AG09309 (cell line): ENCODE results near the gene FUZ.

Experiments
- DNase-seq: peaks from one replicate; pipeline ENCODE4 v3.0.0-alpha.2; 2010; ENCODE audit warnings: low read depth
- H3K4me3 ChIP-seq: 2 replicates; pipeline ENCODE4 v1.5.1; 2011; ENCODE audit warnings: mild to moderate bottlenecking, low read depth, low read length, moderate library complexity; ENCODE audit not compliant: control insufficient read depth
- TF ChIP-seq, protein P1 (sequence below): IDR thresholded peaks from 2 replicates; pipeline ENCODE4 v1.5.1; 2011; ENCODE audit warnings: mild to moderate bottlenecking, low read depth, low read length, inconsistent platforms; ENCODE audit not compliant: insufficient read depth, control insufficient read depth; ENCODE audit errors: missing control alignments

The FUZ gene

DNA sequence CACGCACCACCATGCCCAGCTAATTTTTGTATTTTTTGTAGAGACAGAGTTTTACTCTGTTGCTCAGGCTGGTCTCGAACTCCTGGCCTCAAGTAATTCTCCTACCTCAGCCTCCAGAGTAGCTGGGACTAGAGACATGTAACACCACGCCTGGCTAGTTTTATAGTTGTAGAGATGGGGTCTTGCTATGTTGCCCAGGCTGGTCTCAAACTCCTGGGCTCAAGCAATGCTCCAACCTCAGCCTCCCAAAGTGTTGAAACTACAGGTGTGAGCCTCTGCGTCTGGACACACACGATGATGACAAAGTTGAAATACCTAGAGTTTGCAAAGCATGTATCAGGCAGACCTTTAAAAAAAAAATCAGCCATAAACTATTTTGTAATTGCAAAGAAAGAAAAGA lies 33.3 kb upstream of the FUZ start:
- TF ChIP-seq, protein P1, sequence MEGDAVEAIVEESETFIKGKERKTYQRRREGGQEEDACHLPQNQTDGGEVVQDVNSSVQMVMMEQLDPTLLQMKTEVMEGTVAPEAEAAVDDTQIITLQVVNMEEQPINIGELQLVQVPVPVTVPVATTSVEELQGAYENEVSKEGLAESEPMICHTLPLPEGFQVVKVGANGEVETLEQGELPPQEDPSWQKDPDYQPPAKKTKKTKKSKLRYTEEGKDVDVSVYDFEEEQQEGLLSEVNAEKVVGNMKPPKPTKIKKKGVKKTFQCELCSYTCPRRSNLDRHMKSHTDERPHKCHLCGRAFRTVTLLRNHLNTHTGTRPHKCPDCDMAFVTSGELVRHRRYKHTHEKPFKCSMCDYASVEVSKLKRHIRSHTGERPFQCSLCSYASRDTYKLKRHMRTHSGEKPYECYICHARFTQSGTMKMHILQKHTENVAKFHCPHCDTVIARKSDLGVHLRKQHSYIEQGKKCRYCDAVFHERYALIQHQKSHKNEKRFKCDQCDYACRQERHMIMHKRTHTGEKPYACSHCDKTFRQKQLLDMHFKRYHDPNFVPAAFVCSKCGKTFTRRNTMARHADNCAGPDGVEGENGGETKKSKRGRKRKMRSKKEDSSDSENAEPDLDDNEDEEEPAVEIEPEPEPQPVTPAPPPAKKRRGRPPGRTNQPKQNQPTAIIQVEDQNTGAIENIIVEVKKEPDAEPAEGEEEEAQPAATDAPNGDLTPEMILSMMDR, result no peak
- no peak overlapping the region for H3K4me3 ChIP-seq
- DNase-seq, result no peak

DNA sequence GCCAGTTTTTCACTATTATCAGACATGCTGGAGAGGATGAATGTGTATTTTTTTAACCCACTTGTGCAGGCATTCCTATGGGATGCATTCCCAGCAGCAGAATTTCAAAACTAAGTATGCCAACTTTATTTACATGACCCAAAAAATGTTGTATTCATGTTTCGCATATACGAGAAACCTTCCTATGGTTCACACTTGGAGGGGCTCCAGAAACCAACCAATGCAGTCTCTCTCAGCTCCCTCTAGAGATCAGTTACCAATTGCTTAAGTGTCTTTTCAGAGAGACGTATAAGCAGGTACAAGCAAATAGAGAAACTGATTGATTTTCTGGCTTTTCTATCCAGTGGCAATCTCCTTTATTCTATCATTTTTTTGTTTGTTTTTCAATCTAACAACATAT lies 32.3 kb upstream of the FUZ start:
- H3K4me3 ChIP-seq, result no peak overlapping the region
- TF ChIP-seq, protein P1, result no peak
- DNase-seq, result no peak

DNA sequence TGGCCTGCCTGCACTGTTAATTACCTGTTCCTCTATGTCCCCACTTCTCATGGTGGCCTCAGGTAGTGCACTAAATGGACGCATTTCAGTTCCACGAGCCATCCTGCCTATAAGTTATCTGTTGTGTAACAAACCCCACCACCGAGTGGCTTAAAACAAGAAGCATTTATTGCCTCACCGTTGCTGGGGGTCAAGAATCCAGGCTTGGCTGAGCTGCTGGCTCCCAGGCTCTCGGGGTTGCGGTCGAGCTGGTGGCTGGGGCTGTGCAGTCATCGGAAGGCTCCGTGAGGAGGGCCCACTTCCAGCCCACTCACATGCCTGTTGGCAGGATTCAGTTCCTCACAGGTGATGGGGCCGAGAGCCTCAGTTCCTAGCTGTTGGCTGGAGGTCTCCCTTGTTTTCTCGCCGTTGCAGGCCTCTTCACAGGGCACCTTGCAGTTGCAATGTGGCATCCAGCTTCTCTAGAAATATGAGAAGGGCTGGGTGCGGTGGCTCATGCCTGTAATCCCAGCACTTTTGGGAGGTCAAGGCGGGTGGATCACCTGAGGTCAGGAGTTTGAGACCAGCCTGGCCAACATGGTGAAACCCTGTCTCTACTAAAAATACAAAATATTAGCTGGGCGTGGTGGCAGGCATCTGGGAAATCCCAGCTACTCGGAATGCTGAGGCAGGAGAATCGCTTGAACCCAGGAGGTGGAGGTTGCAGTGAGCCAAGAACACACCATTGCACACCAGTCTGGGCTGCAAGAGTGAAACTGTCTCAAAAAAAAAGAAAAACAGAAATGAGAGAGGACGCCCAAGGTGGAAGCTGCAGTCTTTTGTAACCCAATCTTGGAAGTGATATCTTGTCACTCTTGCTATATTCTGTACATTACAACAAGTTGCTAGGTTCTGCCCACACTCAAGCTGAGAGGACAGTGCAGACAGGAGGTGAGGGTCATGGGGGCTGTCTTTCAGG lies 31.3 kb upstream of the FUZ start:
- TF ChIP-seq, protein P1, result no peak
- H3K4me3 ChIP-seq, result no peak overlapping the region
- no peak for DNase-seq

DNA sequence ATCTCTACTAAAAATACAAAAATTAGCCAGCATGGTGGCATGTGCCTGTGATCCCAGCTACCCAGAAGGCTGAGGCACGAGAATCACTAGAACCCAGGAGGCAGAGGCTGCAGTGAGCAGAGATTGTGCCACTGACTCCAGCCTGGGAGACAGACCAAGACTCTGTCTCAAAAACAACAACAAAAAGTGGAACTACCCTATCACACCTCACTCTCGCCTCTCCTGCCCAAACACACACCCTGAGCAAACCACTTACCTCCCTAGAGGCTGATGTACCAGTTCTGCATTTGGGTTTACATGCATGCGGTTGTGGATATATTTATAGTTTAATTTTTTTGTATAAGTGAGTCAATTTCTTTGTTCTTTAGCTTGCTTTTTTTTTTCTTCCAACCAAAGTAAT lies 30.2 kb upstream of the FUZ start:
- no peak overlapping the region for H3K4me3 ChIP-seq
- TF ChIP-seq, protein P1, result no peak
- no peak for DNase-seq

DNA sequence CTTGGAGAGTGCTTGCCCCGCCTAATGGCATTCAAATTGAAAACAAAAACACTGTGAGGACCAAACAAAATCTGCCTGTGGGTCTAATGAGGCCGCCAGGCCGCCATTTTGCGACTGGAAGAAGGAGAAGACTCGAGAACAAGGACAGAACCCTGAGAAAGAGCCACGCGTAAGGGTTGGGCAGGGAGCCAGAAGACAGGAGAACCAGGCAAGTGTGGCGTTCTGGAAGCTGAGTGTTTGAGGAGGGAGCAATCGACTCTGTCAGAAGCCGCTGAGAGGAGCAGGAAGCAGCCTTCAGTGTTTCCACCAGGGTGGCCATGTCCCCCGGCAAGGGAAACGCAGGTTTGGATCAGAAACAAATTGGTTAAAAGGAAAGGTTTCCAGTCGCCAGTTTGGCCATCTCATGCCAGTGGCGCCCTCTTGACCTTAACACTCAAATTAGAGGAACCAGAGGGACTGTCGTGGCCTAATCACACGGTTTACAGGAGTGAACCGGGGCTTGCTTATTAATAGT lies 27.7 kb upstream of the FUZ start:
- TF ChIP-seq, protein P1, result no peak
- H3K4me3 ChIP-seq, result no peak overlapping the region
- DNase-seq, result no peak

DNA sequence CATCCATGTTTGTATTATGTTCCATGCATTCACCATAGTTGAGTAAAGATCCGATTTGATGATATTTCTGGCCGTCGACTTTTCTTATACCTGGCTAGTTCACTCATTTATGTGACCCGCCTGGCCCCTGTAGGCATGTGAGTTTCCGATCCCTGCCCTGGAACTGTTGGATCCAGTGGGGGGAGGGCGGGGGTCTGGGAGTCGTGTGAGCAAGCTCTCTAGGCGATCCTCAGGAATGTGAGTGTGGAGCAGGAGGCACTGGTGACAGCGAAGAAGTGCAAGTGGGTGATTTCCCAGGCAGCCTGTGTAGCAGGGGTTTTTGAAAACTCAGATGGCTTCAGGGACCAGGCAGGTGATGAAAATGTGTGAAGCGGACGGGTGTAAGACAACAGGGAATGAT lies 27.2 kb upstream of the FUZ start:
- TF ChIP-seq, protein P1, result no peak
- H3K4me3 ChIP-seq, result no peak overlapping the region
- DNase-seq, result no peak
